Keratinocyte (primary cell): ENCODE measurements around the gene SMARCA1.

Experiments used
- EZH2 ChIP-seq: IDR thresholded peaks from one replicate; pipeline ENCODE4 v1.6.1; 2012; ENCODE audit warnings: inconsistent platforms, mild to moderate bottlenecking, low read length, moderate library complexity
- TF ChIP-seq, protein P1 (sequence below), 3 experiments: IDR thresholded peaks in 1 of 3; conservative IDR thresholded peaks in 1 of 3; optimal IDR thresholded peaks in 1 of 3; 2 replicates in 2 of 3; 3 replicates in 1 of 3; pipeline versions ENCODE3 to v1.5.1; 2011; ENCODE audit warnings: low read length in 3 of 3, mild to moderate bottlenecking in 3 of 3, moderate library complexity in 2 of 3, control low read depth in 1 of 3, inconsistent platforms in 1 of 3; ENCODE audit not compliant: insufficient read depth in 2 of 3; ENCODE audit errors: extremely low read depth in 1 of 3

- TF ChIP-seq EZH2: no peak
- TF ChIP-seq, protein P1, sequence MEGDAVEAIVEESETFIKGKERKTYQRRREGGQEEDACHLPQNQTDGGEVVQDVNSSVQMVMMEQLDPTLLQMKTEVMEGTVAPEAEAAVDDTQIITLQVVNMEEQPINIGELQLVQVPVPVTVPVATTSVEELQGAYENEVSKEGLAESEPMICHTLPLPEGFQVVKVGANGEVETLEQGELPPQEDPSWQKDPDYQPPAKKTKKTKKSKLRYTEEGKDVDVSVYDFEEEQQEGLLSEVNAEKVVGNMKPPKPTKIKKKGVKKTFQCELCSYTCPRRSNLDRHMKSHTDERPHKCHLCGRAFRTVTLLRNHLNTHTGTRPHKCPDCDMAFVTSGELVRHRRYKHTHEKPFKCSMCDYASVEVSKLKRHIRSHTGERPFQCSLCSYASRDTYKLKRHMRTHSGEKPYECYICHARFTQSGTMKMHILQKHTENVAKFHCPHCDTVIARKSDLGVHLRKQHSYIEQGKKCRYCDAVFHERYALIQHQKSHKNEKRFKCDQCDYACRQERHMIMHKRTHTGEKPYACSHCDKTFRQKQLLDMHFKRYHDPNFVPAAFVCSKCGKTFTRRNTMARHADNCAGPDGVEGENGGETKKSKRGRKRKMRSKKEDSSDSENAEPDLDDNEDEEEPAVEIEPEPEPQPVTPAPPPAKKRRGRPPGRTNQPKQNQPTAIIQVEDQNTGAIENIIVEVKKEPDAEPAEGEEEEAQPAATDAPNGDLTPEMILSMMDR (optimal IDR thresholded peaks at IDR 0.05 in 1 of 3, IDR thresholded peaks at IDR 0.05 in 1 of 3, conservative IDR thresholded peaks at IDR 0.05 in 1 of 3; ENCODE audit: extremely low read depth in 1 of 3, insufficient read depth in 2 of 3, low read length in 3 of 3): no peak
These were observed 118.7 kb downstream of the SMARCA1 start for GRCh38 chrX:129404670-129405008.
